Activated naive CD8-positive, alpha-beta T cell treated with anti-CD3 and anti-CD28 coated beads, Interleukin-2, amount 10 ng/mL, durations not matched to agents 7 days and 5 days (primary cell): Measurements from ENCODE around the gene PRG2. TPM values are rescaled to one million over a fixed set of nuclear protein-coding genes. Genes with fewer than 3 reads are reported as not detected.
"Not testable (repeated sequence)": the region's sequence is repeated elsewhere in the genome, so short reads cannot be mapped to it uniquely, and the experiment has no call there.

Source experiments
- ATAC-seq: fragments of 150-1000 bp; cut with Tn5 transposase; one replicate; pipeline ENCODE4 v1.10.0; 2021; ENCODE audit warnings: low read depth, moderate library complexity
- POLR2A ChIA-PET: fragments of 350-600 bp; sonication (Branson Sonifier 250); formaldehyde crosslinking; loops from one replicate; lab custom pipeline; 2021; ENCODE audit warnings: antibody characterized with exemption; lab: Charles Lee
- DNase-seq: peaks from one replicate; pipeline ENCODE4 v3.0.0; 2021
- H3K27ac Mint-ChIP-seq: one replicate; pipeline ENCODE4 v1.8.0; 2022; ENCODE audit warnings: mild to moderate bottlenecking, mixed read lengths
- H3K27me3 Mint-ChIP-seq: one replicate; pipeline ENCODE4 v1.8.0; 2022; ENCODE audit warnings: mild to moderate bottlenecking, moderate library complexity, mixed read lengths
- H3K36me3 Mint-ChIP-seq: one replicate; pipeline ENCODE4 v1.8.0; 2021; ENCODE audit warnings: mild to moderate bottlenecking, mixed read lengths
- H3K4me1 Mint-ChIP-seq: one replicate; pipeline ENCODE4 v1.8.0; 2021; ENCODE audit warnings: mixed read lengths
- H3K4me3 Mint-ChIP-seq: one replicate; pipeline ENCODE4 v1.8.0; 2022; ENCODE audit warnings: mild to moderate bottlenecking, moderate library complexity, mixed read lengths
- H3K9me3 Mint-ChIP-seq: one replicate; pipeline ENCODE4 v1.8.0; 2021; ENCODE audit warnings: mixed read lengths
- total RNA-seq, 2 experiments: library from RNA; stranded (reverse); gene quantifications; one replicate each; pipeline ENCODE4 v1.2.3, GENCODE V29; 2021

PRG2 gene
- total RNA-seq, 2 experiments from 2014 or later: 0.25 TPM; not detected in 1

GRCh38 chr11:57413681-57414080 lies 23.2 kb upstream of the PRG2 start:
- no peak for DNase-seq
- H3K4me3 Mint-ChIP-seq: no peak overlapping the region
- H3K4me1 Mint-ChIP-seq: peaks cover 21% of the 10 kb centered on the region
- H3K27me3 Mint-ChIP-seq: no peaks in the 10 kb centered on the region
- peak overlapping the region; percentile 52 for H3K27ac Mint-ChIP-seq
- no peak for ATAC-seq
- H3K9me3 Mint-ChIP-seq: no peaks in the 10 kb centered on the region
- peaks cover 58% of the 10 kb centered on the region for H3K36me3 Mint-ChIP-seq
- POLR2A ChIA-PET: no interaction called here

DNA sequence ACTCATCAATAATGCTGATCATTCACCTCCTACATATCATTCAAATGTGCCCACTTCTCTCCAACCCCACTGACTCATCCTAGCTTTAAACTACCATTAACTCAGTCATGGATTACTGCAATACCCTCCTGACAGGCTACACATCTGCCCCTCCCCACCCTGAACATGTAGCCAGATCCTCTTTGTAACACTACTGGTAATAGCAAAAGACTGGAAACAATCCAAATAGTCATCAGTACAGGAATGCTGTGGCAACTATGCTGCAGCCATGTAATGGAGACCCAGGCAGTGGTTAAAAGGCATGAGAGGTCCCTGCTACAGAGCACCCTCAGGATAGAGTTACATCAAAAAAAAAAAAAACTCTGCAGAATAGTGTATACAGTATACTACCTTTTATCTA lies 19.8 kb upstream of the PRG2 start:
- Mint-ChIP-seq H3K27me3 (no peaks in the 10 kb centered on the region), H3K9me3 (no peaks in the 10 kb centered on the region), H3K27ac (no peak overlapping the region), H3K4me1 (peaks cover 38% of the 10 kb centered on the region), H3K36me3 (peaks cover 62% of the 10 kb centered on the region), H3K4me3 (no peak overlapping the region)
- ATAC-seq (no peak), DNase-seq (no peak)
- POLR2A ChIA-PET: no interaction called here

DNA sequence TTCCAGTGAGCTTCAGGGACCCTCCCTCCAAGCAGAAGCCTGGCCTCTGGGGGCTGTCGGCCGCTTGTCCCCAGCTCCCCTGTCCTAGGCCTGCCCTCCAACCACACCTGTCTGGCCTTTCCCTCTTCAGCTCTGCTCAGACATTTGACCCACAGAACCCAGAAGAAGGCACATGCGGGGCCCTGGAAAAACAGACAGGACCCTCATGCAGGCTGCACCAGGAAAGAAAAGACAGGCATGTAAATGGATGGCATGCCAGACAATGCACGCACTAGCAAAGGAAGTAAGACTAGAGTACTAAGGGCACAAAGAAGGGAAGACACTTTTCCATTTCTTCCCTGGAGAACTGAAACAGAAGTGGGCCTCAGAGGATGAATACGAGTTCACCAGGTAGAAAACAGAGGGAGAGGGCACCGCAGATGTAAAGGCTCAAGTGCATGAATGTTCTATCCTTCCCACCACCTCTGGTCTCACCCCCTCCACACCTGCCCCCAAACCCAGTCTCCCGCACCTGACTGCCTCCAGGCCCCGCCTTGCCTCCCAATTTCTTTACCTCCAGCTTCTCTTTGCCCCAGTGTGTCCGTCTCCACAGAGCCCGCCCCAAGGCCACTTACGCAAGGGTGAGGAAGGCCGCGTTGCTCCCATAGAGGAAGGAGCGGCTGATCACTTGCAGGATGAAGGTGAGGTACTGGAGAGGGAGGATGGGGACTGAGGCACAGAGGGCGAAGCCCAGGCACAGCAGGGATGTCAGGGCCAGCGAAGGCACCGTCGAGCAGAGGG lies 19.1 kb upstream of the PRG2 start:
- no peak for ATAC-seq

DNA sequence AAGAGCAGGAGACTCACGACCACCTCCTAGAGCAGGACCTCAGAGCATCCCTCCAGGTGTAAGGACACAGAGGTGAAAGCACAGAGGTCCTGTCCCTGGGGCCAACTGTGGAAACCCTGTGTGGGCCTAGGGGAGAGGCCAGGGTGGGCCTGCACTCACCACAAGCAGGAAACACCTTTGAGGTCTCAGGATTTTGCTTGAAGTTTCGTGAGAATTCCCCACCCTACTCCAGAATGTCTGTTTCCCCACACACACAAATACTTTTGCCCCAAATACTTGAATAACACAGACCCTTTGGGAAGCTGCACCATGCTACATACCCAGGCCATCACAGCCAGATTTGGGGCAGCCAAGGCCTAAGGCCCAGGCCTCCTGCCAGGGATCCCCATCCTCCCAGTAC lies 18.3 kb upstream of the PRG2 start:
- no peak overlapping the region for H3K27ac Mint-ChIP-seq
- H3K27me3 Mint-ChIP-seq: no peaks in the 10 kb centered on the region
- no peak overlapping the region for H3K4me3 Mint-ChIP-seq
- H3K36me3 Mint-ChIP-seq: peaks cover 55% of the 10 kb centered on the region
- ATAC-seq (no peak), DNase-seq (no peak)
- POLR2A ChIA-PET: interaction anchor here (0.7 to 0.8 kb wide), 2 partner anchors 16 to 17 kb away, joined by 3 read pairs; no protein-coding TSS in a partner anchor
- peaks cover 34% of the 10 kb centered on the region for H3K4me1 Mint-ChIP-seq
- no peaks in the 10 kb centered on the region for H3K9me3 Mint-ChIP-seq

More for the DNA sequence above, 19.1 kb upstream of the PRG2 start:
- Mint-ChIP-seq H3K4me1 (peaks cover 36% of the 10 kb centered on the region), H3K4me3 (no peak overlapping the region), H3K27ac (no peak overlapping the region), H3K9me3 (no peaks in the 10 kb centered on the region), H3K27me3 (no peaks in the 10 kb centered on the region), H3K36me3 (peaks cover 60% of the 10 kb centered on the region)
- no peak for DNase-seq
- POLR2A ChIA-PET: interaction anchor here (0.8 kb wide), 1 partner anchor 15 kb away, joined by 3 read pairs; no protein-coding TSS in a partner anchor

DNA sequence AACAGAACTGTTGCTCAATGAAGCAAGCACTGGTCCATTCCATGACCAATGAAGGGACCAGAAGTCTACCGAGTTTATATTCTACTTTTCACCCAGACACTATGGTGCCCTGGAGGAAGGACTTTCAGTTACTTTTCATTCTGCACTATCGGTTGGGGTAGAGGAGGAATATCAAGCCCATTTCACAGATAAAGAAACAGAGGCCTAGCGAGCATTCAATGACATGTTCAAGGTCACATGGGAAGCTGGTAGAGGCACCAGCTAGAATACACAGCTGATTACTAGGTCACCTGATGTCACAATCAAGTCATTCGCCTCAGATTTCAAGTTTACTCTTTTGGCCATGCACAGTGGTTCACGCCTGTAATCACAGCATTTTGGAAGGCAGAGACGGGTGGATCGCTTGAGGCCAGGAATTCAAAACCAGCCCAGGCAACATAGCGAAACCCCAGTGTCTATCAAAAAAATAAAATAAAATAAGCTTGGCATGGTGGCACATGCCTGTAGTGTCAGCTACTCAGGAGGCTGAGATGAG lies 17.6 kb upstream of the PRG2 start:
- Mint-ChIP-seq H3K4me1 (peaks cover 27% of the 10 kb centered on the region), H3K27me3 (no peaks in the 10 kb centered on the region), H3K27ac (no peak overlapping the region), H3K4me3 (no peak overlapping the region), H3K9me3 (no peaks in the 10 kb centered on the region), H3K36me3 (peaks cover 50% of the 10 kb centered on the region)
- POLR2A ChIA-PET: no interaction called here
- no peak for DNase-seq
- no peak for ATAC-seq

GRCh38 chr11:57407010-57407920 lies 16.8 kb upstream of the PRG2 start:
- Mint-ChIP-seq H3K4me1 (peaks cover 27% of the 10 kb centered on the region), H3K27ac (peak overlapping the region; percentile 44), H3K9me3 (no peaks in the 10 kb centered on the region), H3K36me3 (peaks cover 46% of the 10 kb centered on the region), H3K4me3 (no peak overlapping the region), H3K27me3 (no peaks in the 10 kb centered on the region)
- DNase-seq: no peak
- POLR2A ChIA-PET: no interaction called here
- ATAC-seq: no peak

- Mint-ChIP-seq H3K4me3 (peak overlapping the region; percentile 13), H3K4me1 (peaks cover 27% of the 10 kb centered on the region), H3K36me3 (peaks cover 42% of the 10 kb centered on the region), H3K27ac (peak overlapping the region; percentile 44), H3K9me3 (no peaks in the 10 kb centered on the region), H3K27me3 (no peaks in the 10 kb centered on the region)
- ATAC-seq: peak; percentile 42
- POLR2A ChIA-PET: interaction anchor here (0.6 kb wide), 1 partner anchor 57 kb away, joined by 3 read pairs; no protein-coding TSS in a partner anchor
- no peak for DNase-seq
Observed at GRCh38 chr11:57406337-57406904, 16.0 kb upstream of the PRG2 start.

GRCh38 chr11:57405271-57405860 lies 14.9 kb upstream of the PRG2 start:
- peaks cover 27% of the 10 kb centered on the region for H3K4me1 Mint-ChIP-seq
- H3K36me3 Mint-ChIP-seq: peaks cover 37% of the 10 kb centered on the region
- DNase-seq: no peak
- peak overlapping the region; percentile 70 for H3K27ac Mint-ChIP-seq
- ATAC-seq: no peak
- H3K9me3 Mint-ChIP-seq: no peaks in the 10 kb centered on the region
- no peaks in the 10 kb centered on the region for H3K27me3 Mint-ChIP-seq
- H3K4me3 Mint-ChIP-seq: no peak overlapping the region
- POLR2A ChIA-PET: no interaction called here

DNA sequence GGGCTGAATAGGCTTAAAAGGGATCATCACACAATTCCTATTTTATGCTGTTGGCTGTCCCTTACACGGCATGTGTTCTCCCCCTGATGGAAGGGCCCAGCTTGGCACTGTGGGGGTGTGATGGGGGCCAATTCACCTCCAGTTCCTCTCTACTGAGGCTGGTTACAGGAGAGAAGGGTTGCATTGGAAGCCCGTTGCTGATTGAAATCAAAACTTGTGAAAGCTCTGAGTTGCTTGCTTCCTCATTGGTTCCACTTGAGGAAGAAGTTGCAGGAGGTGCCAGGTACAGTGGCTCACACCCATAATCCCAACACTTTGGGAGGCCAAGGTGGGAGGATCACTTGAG lies 13.3 kb upstream of the PRG2 start:
- Mint-ChIP-seq H3K27me3 (no peaks in the 10 kb centered on the region), H3K4me1 (peaks cover 21% of the 10 kb centered on the region), H3K36me3 (peaks cover 34% of the 10 kb centered on the region), H3K27ac (no peak overlapping the region), H3K9me3 (no peaks in the 10 kb centered on the region), H3K4me3 (no peak overlapping the region)
- ATAC-seq (no peak), DNase-seq (no peak)
- POLR2A ChIA-PET: no interaction called here

GRCh38 chr11:57403003-57403801 lies 12.8 kb upstream of the PRG2 start:
- H3K9me3 Mint-ChIP-seq, H3K27ac Mint-ChIP-seq, H3K4me3 Mint-ChIP-seq, ATAC-seq, DNase-seq, POLR2A ChIA-PET, H3K27me3 Mint-ChIP-seq: not testable (repeated sequence)
- Mint-ChIP-seq H3K36me3 (peaks cover 34% of the 10 kb centered on the region), H3K4me1 (peaks cover 21% of the 10 kb centered on the region)

DNA sequence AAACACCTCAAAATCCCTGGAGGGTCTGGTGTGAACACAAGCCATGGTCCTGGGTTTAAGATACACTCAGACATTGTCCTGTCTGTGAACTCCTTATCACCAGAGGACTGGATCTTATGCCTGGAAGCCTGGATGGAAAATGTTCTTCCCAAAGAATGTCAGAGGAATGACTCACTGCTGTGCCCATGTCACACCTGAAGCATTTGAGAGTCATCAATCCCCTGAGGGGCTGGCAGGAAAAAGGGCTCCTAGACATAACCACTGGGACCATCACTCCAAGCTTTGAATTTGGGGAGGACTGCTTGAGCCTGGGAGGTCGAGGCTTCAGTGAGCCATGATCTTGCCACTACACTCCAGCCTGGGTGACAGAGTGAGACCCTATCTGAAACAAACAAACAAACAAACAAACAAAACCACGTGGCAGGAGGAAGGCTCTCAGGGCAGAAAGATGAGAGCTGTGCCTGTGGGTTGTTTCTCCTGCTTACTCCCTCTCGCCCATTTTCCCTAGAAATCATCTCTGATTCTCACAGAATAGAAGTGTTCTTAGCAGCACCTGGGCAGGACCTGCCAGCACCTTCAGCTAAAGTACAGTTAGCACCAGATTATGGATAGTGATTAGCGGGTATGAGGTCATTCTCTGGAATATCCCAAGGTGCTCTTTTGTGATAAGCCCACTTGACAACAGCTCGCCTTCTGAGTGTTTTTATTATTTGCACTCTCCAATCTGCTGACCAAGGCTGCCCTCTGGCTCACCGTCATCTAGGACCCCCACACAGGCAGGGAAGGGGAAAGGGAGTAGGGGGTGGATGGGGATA lies 11.9 kb upstream of the PRG2 start:
- no peak for DNase-seq
- peaks cover 26% of the 10 kb centered on the region for H3K36me3 Mint-ChIP-seq
- H3K27ac Mint-ChIP-seq: no peak overlapping the region
- POLR2A ChIA-PET: no interaction called here
- no peaks in the 10 kb centered on the region for H3K9me3 Mint-ChIP-seq
- no peak for ATAC-seq
- H3K4me1 Mint-ChIP-seq: peaks cover 18% of the 10 kb centered on the region
- H3K27me3 Mint-ChIP-seq: no peaks in the 10 kb centered on the region
- H3K4me3 Mint-ChIP-seq: no peak overlapping the region
